Measurements from ENCODE around the gene STAC2. TPM values are rescaled to one million over a fixed set of nuclear protein-coding genes. Genes with fewer than 3 reads are reported as not detected.

The STAC2 gene
- 7.9 TPM for total RNA-seq

GRCh38 chr17:39225308-39225958, at the start of gene STAC2:
TSS of gene STAC2 (minus strand) at chr17:39225945. CDS start at chr17:39225502, 443 bp downstream.
- TF ChIP-seq CTCF (IDR thresholded peaks at IDR 0.05) = no peak
- peaks cover 13 to 27% of the 10 kb centered on the region in 2 donors for H3K4me1 ChIP-seq
- peak within 1 kb of the TSS; percentile 59 to 75 for H3K4me3 ChIP-seq
- intact Hi-C loops (cut with DNase I) = loop anchor here (2.0 kb wide), 1 partner anchor 17 kb away; no protein-coding TSS in a partner anchor
- no peaks in the 10 kb centered on the region for H3K9me3 ChIP-seq
- peak within 1 kb of the TSS; percentile 85 to 87 for H3K27ac ChIP-seq
- DNase-seq (ENCODE audit: low spot score in 2 of 2) = no peak
- H3K27me3 ChIP-seq = no peaks in the 10 kb centered on the region
- H3K36me3 ChIP-seq = no peaks in the 10 kb centered on the region

GRCh38 chr17:39271546-39271945, 45.8 kb upstream of the STAC2 start:
- intact Hi-C loops (cut with DNase I) = no loop called here

GRCh38 chr17:39270923-39271322, 45.2 kb upstream of the STAC2 start:
- TF ChIP-seq CTCF (IDR thresholded peaks at IDR 0.05) = peak in 2 of 3 experiments; percentile 17 to 46
- no peak for DNase-seq (ENCODE audit: low spot score in 2 of 2)
- no peaks in the 10 kb centered on the region for H3K9me3 ChIP-seq
- no peak overlapping the region for H3K27ac ChIP-seq
- H3K36me3 ChIP-seq = peaks cover 60 to 61% of the 10 kb centered on the region in 2 donors
- intact Hi-C loops (cut with DNase I) = no loop called here
- no peaks in the 10 kb centered on the region for H3K27me3 ChIP-seq
- no peak overlapping the region for H3K4me3 ChIP-seq
- no peaks in the 10 kb centered on the region for H3K4me1 ChIP-seq

More at GRCh38 chr17:39271546-39271945, 45.8 kb upstream of the STAC2 start:
- no peak for DNase-seq (ENCODE audit: low spot score in 2 of 2)
- Histone ChIP-seq H3K4me3 (no peak overlapping the region), H3K9me3 (no peaks in the 10 kb centered on the region), H3K27me3 (no peaks in the 10 kb centered on the region), H3K4me1 (no peaks in the 10 kb centered on the region), H3K36me3 (peaks cover 57 to 60% of the 10 kb centered on the region in 2 donors), H3K27ac (no peak overlapping the region)
- no peak for TF ChIP-seq CTCF (IDR thresholded peaks at IDR 0.05)

GRCh38 chr17:39264119-39264518, 38.4 kb upstream of the STAC2 start:
- peaks cover 76 to 81% of the 10 kb centered on the region in 2 donors for H3K36me3 ChIP-seq
- intact Hi-C loops (cut with DNase I) = no loop called here
- H3K4me3 ChIP-seq = no peak overlapping the region

GRCh38 chr17:39261286-39261685, 35.5 kb upstream of the STAC2 start:
- H3K36me3 ChIP-seq = peaks cover 71 to 85% of the 10 kb centered on the region in 2 donors
- H3K9me3 ChIP-seq = no peaks in the 10 kb centered on the region
- H3K27ac ChIP-seq = no peak overlapping the region
- peak in 1 of 3 experiments; percentile 11 for TF ChIP-seq CTCF (IDR thresholded peaks at IDR 0.05)
- intact Hi-C loops (cut with DNase I) = no loop called here
- no peaks in the 10 kb centered on the region for H3K4me1 ChIP-seq
- no peak for DNase-seq (ENCODE audit: low spot score in 2 of 2)
- H3K4me3 ChIP-seq = no peak overlapping the region
- no peaks in the 10 kb centered on the region for H3K27me3 ChIP-seq

More at GRCh38 chr17:39264119-39264518, 38.4 kb upstream of the STAC2 start:
- Histone ChIP-seq H3K4me1 (no peaks in the 10 kb centered on the region), H3K9me3 (no peaks in the 10 kb centered on the region), H3K27ac (no peak overlapping the region), H3K27me3 (no peaks in the 10 kb centered on the region)
- no peak for DNase-seq (ENCODE audit: low spot score in 2 of 2)
- no peak for TF ChIP-seq CTCF (IDR thresholded peaks at IDR 0.05)
